ENCODE results near the gene C1GALT1.

Gene C1GALT1

DNA sequence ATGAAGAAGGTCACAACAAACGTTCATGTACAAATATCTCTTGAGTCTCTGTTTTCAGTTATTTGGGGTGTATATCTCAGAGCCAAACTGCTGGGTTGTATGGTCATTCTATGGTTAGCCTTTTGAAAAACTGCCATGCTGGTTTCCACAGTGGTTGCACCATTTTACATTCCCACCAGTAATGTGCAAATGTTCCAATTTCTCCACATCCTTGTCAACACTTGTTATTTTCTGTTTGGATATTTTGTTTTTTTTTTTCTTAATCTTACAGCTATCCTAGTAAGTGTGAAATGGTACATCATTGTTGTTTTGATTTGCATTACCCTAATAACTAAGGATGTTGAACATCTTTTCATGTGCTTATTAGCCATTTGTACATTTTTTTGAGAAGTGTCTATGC lies 13.0 kb upstream of the C1GALT1 start:
- no peak for DNase-seq (ENCODE audit: low read depth, low spot score)
- H3K36me3 ChIP-seq (ENCODE audit: control insufficient read depth, insufficient read depth, low read length): no peaks in the 10 kb centered on the region
- no peaks in the 10 kb centered on the region for H3K27me3 ChIP-seq (ENCODE audit: control insufficient read depth, insufficient read depth, low read length)
- no CpG with 5 or more reads among the region's 1 CpG for WGBS (ENCODE audit: insufficient coverage, insufficient read length)
- no peaks in the 10 kb centered on the region for H3K9me3 ChIP-seq (ENCODE audit: control insufficient read depth, insufficient read depth, low read length)
- H3K27ac ChIP-seq (ENCODE audit: low read length): no peak overlapping the region
- no peaks in the 10 kb centered on the region for H3K4me1 ChIP-seq (ENCODE audit: control insufficient read depth, insufficient read depth, low read length)
- H3K4me3 ChIP-seq (ENCODE audit: low read length): no peak overlapping the region

DNA sequence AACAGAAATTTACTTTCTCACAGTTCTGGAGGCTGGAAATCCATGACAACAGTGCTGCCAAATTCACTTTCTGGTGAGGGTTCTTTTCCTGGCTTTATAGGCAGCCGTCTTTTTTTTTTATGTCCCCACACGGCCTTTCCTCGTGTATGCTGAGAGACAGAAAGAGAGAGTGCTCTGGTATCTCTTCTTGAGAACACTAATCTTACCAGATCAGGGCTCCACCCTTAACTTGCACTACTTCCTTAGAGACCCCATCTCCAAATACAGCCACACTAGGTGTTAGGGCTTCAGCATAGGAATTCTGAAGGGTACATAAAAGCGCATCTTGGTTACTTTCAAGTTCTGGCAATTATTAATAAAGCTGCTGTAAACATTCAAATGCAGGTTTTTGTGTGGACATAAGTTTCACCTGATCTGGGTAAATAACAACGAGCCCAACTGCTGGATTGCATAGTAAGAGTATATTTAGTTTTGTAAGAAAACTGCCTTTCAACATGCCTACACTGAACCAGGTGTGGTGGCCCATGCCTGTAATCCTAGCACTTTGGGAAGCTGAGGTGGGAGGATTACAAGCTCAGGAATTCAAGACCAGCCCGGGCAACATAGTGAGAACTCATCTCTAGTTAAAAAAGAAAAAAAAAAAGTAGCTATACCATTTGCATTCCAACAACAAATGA lies 8.2 kb upstream of the C1GALT1 start:
- Histone ChIP-seq H3K4me1 (ENCODE audit: control insufficient read depth, insufficient read depth, low read length) (no peaks in the 10 kb centered on the region; the same call in 1 of the 2 replicates), H3K4me3 (ENCODE audit: low read length) (no peak overlapping the region), H3K36me3 (ENCODE audit: control insufficient read depth, insufficient read depth, low read length) (no peaks in the 10 kb centered on the region), H3K9me3 (ENCODE audit: control insufficient read depth, insufficient read depth, low read length) (no peaks in the 10 kb centered on the region), H3K27me3 (ENCODE audit: control insufficient read depth, insufficient read depth, low read length) (no peaks in the 10 kb centered on the region), H3K27ac (ENCODE audit: low read length) (no peak overlapping the region)
- no peak for DNase-seq (ENCODE audit: low read depth, low spot score)
- no CpG with 5 or more reads among the region's 6 CpGs for WGBS (ENCODE audit: insufficient coverage, insufficient read length)

DNA sequence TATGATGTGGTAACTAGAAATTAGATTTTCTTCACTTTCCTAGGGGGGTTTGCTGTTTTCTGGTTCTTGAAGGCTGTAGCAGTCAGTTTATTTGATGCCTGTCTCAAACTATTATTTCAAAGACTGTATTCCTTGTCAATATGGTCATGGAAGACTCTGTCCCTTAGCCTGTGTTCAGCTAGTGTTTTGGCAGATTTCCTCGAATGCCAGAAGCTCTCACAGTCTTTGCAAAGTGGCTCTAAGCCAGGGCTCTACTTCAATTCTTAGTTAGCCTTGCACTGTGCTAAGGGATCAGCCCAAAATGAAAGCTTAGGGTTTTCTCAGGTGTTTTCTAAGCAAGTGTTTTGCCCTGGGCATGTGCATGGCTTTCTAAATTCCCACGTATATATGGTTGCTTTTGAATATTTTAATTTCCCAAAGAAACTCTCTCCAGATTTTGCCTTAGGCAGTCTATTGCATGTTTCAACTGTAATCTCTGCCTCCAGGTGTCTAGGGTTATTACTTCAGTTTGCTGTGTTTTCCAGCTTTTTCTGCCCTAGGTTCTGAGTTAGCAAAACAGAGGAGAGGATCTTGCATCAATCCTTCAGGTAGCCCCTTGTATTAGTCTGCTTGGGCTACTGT lies 7.2 kb upstream of the C1GALT1 start:
- Histone ChIP-seq H3K4me3 (ENCODE audit: low read length) (no peak overlapping the region), H3K27me3 (ENCODE audit: control insufficient read depth, insufficient read depth, low read length) (no peaks in the 10 kb centered on the region)
- WGBS (ENCODE audit: insufficient coverage, insufficient read length): no CpG with 5 or more reads among the region's 2 CpGs

DNA sequence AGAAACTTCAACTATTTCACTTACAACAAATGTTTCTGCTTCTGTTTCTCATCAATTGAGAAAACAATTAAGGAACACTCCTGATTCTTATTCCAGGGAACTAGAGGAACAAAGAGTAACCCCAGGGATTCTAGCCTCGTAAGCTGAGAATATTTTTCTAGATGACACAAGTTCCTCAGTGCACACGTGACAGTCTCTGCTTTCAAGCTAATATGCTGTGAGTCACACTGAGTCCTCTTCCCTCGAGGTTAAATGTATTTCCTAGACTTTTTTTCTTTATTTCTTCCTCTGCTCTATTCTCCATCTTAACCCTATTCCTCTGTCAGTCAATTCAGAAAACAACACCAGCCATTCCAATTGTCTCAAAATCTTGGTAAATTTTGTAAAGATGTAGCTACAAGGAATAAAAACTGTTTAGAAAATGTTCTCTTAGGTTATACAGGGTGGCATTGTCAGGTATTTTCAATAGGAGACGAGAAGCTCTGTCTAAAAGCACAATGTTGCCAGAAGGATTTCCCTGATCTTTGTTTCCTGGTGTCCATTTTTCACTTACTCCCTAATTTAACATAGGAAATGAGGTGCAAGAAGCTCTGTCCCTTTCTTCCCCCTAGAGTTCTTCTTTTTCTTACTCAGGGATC lies 5.8 kb upstream of the C1GALT1 start:
- no CpG with 5 or more reads among the region's 4 CpGs for WGBS (ENCODE audit: insufficient coverage, insufficient read length)
- H3K4me3 ChIP-seq (ENCODE audit: low read length): no peak overlapping the region
- no peak overlapping the region for H3K27ac ChIP-seq (ENCODE audit: low read length)
- H3K4me1 ChIP-seq (ENCODE audit: control insufficient read depth, insufficient read depth, low read length): peaks cover 4% of the 10 kb centered on the region; the same call in 1 of the 2 replicates
- H3K9me3 ChIP-seq (ENCODE audit: control insufficient read depth, insufficient read depth, low read length): no peaks in the 10 kb centered on the region
- H3K27me3 ChIP-seq (ENCODE audit: control insufficient read depth, insufficient read depth, low read length): no peaks in the 10 kb centered on the region
- no peak for DNase-seq (ENCODE audit: low read depth, low spot score)
- no peaks in the 10 kb centered on the region for H3K36me3 ChIP-seq (ENCODE audit: control insufficient read depth, insufficient read depth, low read length)

More for the DNA sequence above, 7.2 kb upstream of the C1GALT1 start:
- no peak for DNase-seq (ENCODE audit: low read depth, low spot score)
- Histone ChIP-seq H3K9me3 (ENCODE audit: control insufficient read depth, insufficient read depth, low read length) (no peaks in the 10 kb centered on the region), H3K36me3 (ENCODE audit: control insufficient read depth, insufficient read depth, low read length) (no peaks in the 10 kb centered on the region), H3K27ac (ENCODE audit: low read length) (no peak overlapping the region), H3K4me1 (ENCODE audit: control insufficient read depth, insufficient read depth, low read length) (no peaks in the 10 kb centered on the region; the same call in 1 of the 2 replicates)

DNA sequence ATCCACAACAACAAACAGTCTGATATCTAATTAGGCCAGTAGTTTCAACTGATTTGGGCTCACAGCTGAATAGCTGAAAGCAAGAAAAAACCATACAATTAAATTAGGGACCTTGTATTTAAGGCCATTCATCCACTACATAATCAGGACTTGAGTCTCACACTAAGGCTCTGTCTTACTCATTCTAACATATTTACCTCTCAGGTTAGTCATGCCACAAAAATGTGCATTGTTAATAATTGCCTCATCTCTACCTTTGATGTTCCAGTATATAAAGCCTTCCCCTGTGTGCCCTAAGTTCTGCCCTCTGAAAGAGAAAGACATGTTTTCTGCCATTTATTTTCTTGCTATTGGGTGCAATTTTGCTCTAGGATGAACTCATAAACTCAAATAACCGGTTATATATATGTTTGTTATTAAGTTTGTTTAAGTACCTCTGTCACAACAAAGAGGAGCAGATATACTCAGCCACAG lies 5.3 kb upstream of the C1GALT1 start:
- no peak for DNase-seq (ENCODE audit: low read depth, low spot score)
- Histone ChIP-seq H3K4me3 (ENCODE audit: low read length) (no peak overlapping the region), H3K27me3 (ENCODE audit: control insufficient read depth, insufficient read depth, low read length) (no peaks in the 10 kb centered on the region), H3K27ac (ENCODE audit: low read length) (no peak overlapping the region), H3K36me3 (ENCODE audit: control insufficient read depth, insufficient read depth, low read length) (no peaks in the 10 kb centered on the region), H3K4me1 (ENCODE audit: control insufficient read depth, insufficient read depth, low read length) (peaks cover 4% of the 10 kb centered on the region; the same call in 1 of the 2 replicates), H3K9me3 (ENCODE audit: control insufficient read depth, insufficient read depth, low read length) (no peaks in the 10 kb centered on the region)
- WGBS (ENCODE audit: insufficient coverage, insufficient read length): no CpG with 5 or more reads among the region's 1 CpG

GRCh38 chr7:7178081-7178480 lies 4.3 kb upstream of the C1GALT1 start:
- DNase-seq (ENCODE audit: low read depth, low spot score): no peak
- Histone ChIP-seq H3K27ac (ENCODE audit: low read length) (no peak overlapping the region), H3K4me1 (ENCODE audit: control insufficient read depth, insufficient read depth, low read length) (peaks cover 4% of the 10 kb centered on the region; the same call in 1 of the 2 replicates), H3K36me3 (ENCODE audit: control insufficient read depth, insufficient read depth, low read length) (no peaks in the 10 kb centered on the region), H3K27me3 (ENCODE audit: control insufficient read depth, insufficient read depth, low read length) (no peaks in the 10 kb centered on the region), H3K4me3 (ENCODE audit: low read length) (no peak overlapping the region), H3K9me3 (ENCODE audit: control insufficient read depth, insufficient read depth, low read length) (no peaks in the 10 kb centered on the region)
- WGBS (ENCODE audit: insufficient coverage, insufficient read length): no CpG with 5 or more reads among the region's 2 CpGs

DNA sequence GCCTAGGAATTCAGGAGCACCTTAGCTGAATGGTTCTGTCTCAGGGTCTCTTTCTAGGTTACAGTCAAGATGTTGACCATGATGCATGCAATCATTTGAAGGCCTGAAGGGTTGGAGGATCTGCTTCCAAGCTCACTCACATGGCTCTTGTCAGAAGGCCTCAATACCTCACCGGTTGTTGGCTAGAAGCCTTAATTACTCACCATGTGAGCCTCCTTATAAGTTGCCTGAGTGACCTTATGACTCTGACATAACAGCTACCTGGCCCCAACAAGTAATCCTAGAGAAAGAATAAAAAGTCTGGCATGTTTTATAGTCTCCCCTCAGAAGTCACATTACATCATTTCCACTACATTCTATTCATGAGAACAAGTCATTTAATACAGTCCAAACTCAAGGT lies 3.4 kb upstream of the C1GALT1 start:
- Histone ChIP-seq H3K9me3 (ENCODE audit: control insufficient read depth, insufficient read depth, low read length) (no peaks in the 10 kb centered on the region), H3K27me3 (ENCODE audit: control insufficient read depth, insufficient read depth, low read length) (no peaks in the 10 kb centered on the region), H3K36me3 (ENCODE audit: control insufficient read depth, insufficient read depth, low read length) (no peaks in the 10 kb centered on the region), H3K27ac (ENCODE audit: low read length) (no peak overlapping the region), H3K4me1 (ENCODE audit: control insufficient read depth, insufficient read depth, low read length) (peaks cover 4% of the 10 kb centered on the region; the same call in 1 of the 2 replicates), H3K4me3 (ENCODE audit: low read length) (no peak overlapping the region)
- DNase-seq (ENCODE audit: low read depth, low spot score): no peak
- WGBS (ENCODE audit: insufficient coverage, insufficient read length): no CpG with 5 or more reads among the region's 1 CpG

GRCh38 chr7:7180725-7181449 lies 1.5 kb upstream of the C1GALT1 start:
- Histone ChIP-seq H3K4me3 (ENCODE audit: low read length) (no peak overlapping the region), H3K27ac (ENCODE audit: low read length) (no peak overlapping the region), H3K4me1 (ENCODE audit: control insufficient read depth, insufficient read depth, low read length) (peaks cover 4% of the 10 kb centered on the region; the same call in 1 of the 2 replicates), H3K36me3 (ENCODE audit: control insufficient read depth, insufficient read depth, low read length) (no peaks in the 10 kb centered on the region; the same call in 1 of the 2 replicates), H3K9me3 (ENCODE audit: control insufficient read depth, insufficient read depth, low read length) (no peaks in the 10 kb centered on the region), H3K27me3 (ENCODE audit: control insufficient read depth, insufficient read depth, low read length) (no peaks in the 10 kb centered on the region)
- DNase-seq (ENCODE audit: low read depth, low spot score): no peak
- WGBS (ENCODE audit: insufficient coverage, insufficient read length): 100% methylated on average over 4 of the region's 8 CpGs

DNA sequence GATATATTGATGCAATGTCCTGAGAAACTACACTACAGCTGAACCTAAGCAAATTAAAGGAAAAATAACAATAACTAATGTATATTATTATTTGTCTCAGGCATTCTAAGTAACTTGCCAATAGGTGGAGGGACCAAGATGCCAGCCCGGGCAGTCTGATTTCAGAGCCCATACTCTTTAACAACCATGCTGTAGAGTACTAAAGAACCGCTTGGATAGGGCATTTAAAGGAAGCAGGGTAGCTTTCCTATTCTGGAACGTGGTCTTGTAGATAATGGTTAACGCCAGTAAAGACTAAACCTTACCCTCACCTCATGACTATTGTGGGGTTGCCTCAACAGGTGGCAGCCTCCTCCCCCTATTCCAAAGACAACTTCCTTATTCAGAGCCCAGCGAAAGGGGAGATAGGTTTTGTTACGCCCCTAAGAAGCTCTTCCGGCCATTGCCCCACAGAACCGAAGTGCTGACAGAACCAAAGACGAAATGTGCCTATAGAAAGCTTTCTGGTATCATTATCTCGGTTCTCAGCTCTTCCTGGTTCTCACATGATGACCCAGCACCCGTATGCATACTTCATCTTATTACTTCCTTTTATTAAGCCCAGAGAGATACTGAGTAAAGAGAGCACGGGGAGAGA lies 707 bp upstream of the C1GALT1 start:
- peaks cover 4% of the 10 kb centered on the region; the same call in 1 of the 2 replicates for H3K4me1 ChIP-seq (ENCODE audit: control insufficient read depth, insufficient read depth, low read length)
- peak overlapping the region; percentile 4 for H3K27ac ChIP-seq (ENCODE audit: low read length)
- H3K27me3 ChIP-seq (ENCODE audit: control insufficient read depth, insufficient read depth, low read length): no peaks in the 10 kb centered on the region
- peak overlapping the region; percentile 30; the same call in 1 of the 2 replicates for H3K4me3 ChIP-seq (ENCODE audit: low read length)
- H3K9me3 ChIP-seq (ENCODE audit: control insufficient read depth, insufficient read depth, low read length): no peaks in the 10 kb centered on the region
- H3K36me3 ChIP-seq (ENCODE audit: control insufficient read depth, insufficient read depth, low read length): no peaks in the 10 kb centered on the region; the same call in 1 of the 2 replicates
- WGBS (ENCODE audit: insufficient coverage, insufficient read length): no CpG with 5 or more reads among the region's 12 CpGs
- DNase-seq (ENCODE audit: low read depth, low spot score): no peak

All from iPS DF 6.9 (cell line).